DMS 273 (cell line): ENCODE measurements around the gene ZBTB43.
"Not testable (repeated sequence)": the region's sequence is repeated elsewhere in the genome, so short reads cannot be mapped to it uniquely, and the experiment has no call there.

ENCODE experiments used
- DNase-seq: peaks from one replicate; lab custom pipeline; 2025; ENCODE audit not compliant: unreplicated experiment; lab: John Stamatoyannopoulos, UW

The ZBTB43 gene

GRCh38 chr9:126790561-126790960 is 14.3 kb upstream of the ZBTB43 start:
- no peak for DNase-seq

DNA sequence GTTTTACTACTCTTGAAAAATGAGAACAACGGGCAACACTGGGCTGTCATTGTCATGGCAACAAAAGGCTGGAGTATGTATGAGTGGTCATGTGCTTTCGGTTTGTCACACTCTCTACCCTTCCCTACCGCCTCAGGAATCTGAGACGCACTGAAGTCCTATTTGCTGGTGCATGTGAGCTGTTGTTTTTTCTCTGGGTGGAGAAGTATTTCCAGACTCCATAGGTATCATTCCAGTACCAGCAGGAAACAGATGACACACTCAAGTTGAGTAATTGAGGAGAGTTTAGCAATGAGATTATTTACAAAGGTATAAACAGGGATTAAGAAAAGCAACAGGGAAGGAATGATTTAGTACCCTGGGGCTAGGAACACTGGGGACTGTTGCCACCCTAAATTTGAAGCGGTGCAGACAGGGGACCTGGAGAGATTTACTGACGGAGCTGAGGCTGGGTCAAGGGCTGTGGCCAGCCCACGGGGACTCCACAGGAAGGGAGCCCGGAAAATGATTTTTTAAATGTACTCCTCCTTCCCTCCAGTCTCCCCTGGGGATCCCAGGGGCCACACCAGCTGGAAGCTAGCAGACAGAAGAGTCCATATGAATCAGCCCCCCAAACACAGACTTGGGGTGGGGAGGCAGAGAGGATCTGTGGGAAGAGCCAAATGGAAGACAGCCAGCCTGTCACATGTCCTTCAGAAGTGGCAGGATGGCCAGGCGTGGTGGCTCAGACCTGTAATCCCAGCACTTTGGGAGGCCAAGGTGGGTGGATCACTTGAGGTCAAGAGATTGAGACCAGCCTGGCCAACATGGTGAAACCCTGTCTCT is 13.2 kb upstream of the ZBTB43 start:
- DNase-seq = no peak

DNA sequence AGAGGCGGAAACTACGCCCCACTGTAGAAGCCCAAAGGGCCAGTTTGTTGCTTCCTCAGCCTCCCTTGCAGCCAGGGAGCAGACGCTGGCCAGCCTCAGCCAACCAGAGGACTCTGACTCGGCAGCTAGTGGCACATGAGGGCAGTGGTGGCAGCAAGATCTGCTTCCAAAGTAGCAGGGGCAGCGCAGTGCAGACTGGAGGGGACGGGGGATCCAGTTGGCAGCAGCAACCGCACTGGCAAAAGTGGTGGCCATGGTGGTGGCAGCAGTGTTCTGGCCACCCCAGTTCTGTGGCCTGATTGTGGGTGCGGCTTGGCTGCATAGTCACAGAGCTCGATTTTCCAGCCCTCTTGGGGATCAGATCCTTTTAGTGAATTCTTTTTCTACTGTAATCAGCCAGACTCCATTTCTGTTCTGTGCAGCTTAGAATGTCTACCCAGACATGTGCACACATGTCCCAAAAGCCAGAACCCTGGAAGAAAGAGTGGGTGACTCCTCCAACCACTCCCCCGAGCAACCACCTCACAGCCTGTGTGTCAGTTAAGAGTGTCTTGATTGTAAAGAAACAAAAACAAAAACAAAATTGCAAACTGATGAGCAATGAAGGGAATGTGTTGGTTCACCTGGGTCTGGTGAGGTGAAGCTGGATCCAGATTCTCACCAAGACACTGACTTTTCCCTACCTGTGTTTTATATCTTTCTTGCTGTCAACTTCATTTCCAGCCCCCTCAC is 11.0 kb upstream of the ZBTB43 start:
- no peak for DNase-seq

DNA sequence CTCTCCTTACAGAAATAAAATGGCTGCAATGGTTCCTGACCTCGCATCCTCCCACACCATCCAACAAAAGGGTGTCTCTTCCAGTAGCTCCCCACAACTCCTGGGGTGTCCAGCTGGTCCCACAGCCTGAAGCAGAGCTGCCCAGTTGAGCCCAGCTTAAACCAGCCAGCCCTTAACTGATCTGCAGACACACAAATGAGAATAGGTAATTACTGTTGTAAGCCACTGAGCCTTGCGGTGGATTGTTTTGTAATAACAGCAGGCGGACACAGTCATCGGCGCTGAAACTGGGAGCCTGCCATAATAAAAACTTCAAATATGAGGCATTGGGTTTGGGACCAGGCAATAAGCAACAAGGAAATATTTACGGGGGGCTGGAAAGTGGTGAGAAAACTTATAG is 10.4 kb upstream of the ZBTB43 start:
- no peak for DNase-seq

DNA sequence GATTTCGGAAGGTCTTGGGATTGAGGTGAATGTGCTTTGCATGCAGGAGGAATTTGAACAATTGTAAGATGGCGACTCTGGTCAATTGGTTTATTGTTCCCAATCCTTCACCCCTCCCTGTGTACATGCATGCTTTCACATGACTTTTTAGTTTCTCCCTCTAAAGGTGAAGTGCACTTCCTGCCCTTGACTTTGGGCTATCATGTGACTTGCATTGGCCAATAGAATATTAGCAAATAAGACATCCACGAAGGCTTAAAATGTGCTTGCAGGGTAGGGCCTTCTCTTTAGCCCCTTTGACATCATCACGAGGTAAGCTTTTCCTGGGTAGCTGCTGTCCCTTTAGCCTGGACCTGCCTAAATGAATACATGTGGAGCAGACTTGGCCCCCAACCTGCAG is 8.1 kb upstream of the ZBTB43 start:
- no peak for DNase-seq

DNA sequence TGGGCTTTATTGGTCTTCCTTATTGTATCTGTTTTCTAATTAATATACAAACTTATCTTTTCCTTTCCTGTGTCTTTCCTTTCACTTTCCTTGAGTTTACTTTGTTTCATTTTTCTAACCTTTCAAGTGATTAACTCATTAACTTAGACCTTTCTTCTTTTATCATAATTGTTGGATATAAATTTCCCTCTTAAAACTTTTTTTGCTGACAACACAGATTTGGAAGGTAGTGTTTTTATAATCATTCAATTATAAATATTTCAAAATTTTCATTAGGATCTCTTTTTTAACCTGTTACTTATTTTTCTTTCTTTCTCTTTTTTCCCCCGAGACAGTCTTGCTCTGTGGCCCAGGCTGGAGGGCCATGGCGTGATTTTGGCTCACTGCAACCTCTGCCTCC is 6.9 kb upstream of the ZBTB43 start:
- DNase-seq = no peak

DNA sequence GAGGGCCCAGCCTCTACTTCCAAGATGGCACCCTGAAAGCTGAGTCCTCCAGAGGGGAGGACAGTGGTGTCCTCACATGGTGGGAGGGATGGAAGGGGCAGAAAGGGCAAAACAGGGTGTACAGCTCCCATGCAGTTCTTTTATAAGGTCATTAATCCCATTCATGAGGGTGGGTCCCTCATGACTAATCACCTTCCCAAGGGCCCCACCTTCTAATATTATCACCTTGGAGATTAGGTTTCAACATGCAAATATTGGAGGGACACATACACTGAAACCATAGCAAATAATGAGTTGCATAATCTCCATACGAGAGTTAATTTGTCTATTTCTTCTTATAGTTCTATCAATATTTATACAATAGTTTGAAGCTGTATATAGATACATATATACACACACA is 5.8 kb upstream of the ZBTB43 start:
- DNase-seq = no peak

DNA sequence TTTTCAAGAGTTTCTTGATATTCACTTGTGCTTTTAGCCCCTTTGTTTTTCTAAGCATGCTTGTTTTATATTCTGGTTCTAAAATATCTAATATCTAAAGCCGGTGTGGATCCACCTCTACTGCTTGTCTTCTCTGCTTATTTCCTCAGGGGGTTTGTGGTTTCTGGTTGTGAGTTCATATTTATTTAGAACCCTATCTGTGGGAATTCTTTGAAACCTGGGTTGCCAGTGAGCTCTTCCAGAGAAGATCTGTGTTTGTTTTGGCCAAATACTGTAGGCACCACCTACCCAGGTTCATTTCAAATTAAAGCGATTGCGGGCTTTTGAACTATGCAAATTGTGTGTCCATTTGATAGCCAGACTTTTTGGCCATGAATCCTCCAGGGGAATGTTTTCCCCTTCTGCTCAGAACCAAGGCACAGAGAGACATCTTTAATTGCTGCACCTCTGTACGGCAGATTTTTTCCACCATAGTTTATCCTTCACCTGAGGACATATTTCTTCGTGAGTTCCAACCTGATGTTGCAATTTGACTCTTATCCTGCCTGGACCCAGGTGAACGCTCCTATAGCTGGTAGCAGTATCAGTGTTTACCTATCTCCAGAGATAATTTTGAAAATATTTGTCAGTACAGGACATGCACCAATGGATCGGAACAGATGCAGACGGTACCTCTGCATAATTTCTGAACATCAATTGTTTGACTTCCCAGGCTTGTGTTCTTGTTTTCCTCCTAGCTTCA is 2.4 kb upstream of the ZBTB43 start:
- no peak for DNase-seq

DNA sequence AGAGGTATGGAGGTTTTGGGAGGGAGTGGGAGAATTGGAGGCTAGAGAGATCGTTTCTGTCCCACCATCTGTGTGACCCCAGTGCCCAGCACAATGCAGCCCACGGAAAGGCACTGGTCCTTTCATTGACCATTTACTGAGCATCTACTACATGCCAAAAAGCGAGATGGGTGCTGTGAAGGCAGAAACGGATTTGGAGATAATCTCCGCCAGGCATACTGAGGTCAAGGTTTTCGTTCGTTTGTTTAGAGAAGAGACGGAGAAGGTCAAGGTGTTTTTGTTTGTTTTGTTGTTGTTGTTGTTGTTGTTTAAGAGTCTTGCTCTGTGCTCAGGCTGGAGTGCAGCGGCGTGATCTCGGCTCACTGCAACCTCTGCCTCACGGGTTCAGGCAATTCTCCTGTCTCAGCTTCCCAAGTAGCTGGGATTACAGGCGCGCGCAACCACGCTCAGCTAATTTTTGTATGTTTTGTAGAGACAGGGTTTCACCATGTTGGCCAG is 593 bp upstream of the ZBTB43 start:
- no peak for DNase-seq

GRCh38 chr9:126805554-126806262 is 868 bp downstream of the ZBTB43 start:
- peak; percentile 77 for DNase-seq

- DNase-seq = no peak
These were observed 1.5 kb downstream of the ZBTB43 start for GRCh38 chr9:126806336-126806735.

DNA sequence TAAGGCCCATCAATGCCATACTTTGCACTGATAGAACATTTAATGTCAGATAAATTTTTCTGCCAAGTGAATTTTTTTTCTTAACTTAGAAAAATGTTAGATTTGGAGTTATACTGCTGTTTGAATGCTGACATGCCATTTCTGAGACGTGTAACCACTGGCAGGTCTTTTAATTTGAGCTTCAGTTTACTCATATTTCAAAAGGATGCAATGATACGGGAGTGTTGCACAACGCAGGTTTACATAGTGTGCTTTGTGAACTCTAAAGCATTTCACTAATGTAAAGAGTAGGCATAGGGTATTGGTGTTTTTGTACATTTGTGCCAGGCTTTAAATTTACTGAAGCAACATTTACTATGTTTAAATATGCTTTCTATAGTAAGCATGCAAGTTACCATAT is 4.2 kb downstream of the ZBTB43 start:
- no peak for DNase-seq

- DNase-seq = not testable (repeated sequence)
These were observed 5.4 kb downstream of the ZBTB43 start for GRCh38 chr9:126810221-126810620.

GRCh38 chr9:126813072-126813471 is 8.2 kb downstream of the ZBTB43 start:
- no peak for DNase-seq

DNA sequence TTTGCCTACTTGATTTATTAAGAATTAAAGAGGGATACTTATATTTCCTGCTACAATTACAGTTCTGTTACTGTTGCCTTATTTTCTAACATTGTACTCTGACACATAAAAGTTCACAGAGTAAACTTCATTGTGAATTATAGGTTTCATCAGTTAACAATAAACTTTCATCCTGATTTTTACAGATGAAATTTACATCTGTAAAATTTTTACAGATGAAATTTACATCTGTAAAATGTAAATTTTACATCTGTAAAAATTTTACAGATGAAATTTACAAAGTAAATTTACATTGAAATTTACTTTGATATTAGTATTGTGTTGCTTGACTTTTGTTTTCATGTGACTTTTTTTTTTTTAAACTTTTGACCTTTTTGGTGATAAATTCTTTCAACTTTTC is 9.3 kb downstream of the ZBTB43 start:
- DNase-seq = no peak

- DNase-seq = not testable (repeated sequence)
These were observed 12.8 kb downstream of the ZBTB43 start for GRCh38 chr9:126817615-126818014.

DNA sequence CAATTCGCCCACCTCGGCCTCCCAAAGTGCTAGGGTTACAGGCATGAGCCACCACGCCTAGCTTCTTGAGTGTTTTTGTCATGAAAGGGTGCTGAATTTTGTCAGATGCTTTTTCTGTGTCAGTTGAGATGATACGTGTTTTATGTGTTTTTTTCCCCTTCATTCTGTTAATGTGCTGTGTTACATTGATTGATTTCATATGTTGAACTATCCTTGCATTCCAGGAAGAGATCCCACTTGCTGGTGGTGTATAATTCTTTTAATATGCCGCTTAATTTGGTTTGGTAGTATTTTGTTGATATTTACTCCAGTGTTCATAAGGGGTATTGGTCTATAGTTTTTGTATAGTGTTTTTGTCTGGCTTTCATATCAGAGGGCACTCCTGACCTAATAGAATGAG is 13.6 kb downstream of the ZBTB43 start:
- DNase-seq = no peak

DNA sequence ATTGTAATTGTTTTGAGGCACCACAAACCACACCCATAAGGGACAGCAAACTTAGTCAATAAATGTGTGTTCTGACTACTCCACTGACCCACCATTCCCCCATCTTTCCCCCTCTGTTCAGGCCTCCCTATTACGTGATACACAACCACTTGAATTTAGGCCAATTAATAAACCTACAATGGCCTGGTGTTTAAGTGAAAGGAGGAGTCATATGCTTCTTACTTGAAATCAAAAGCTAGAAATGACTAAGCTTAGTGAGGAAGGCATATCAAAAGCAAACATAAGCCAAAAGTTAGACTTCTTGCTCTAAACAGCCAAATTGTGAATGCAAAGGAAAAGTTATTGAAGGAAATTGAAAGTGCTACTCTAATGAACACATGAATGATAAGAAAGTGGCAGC is 14.6 kb downstream of the ZBTB43 start:
- DNase-seq = no peak

GRCh38 chr9:126822278-126822677 is 17.4 kb downstream of the ZBTB43 start:
- no peak for DNase-seq

GRCh38 chr9:126822873-126823272 is 18.0 kb downstream of the ZBTB43 start:
- DNase-seq = no peak

GRCh38 chr9:126824052-126824451 is 19.2 kb downstream of the ZBTB43 start:
- not testable (repeated sequence) for DNase-seq
